HFF-Myc (cell line): ENCODE results near the gene TMTC3.

ENCODE experiments used
- DNase-seq: peaks from one replicate; pipeline ENCODE4 v3.0.0-alpha.2; 2011; ENCODE audit warnings: low read depth; ENCODE audit errors: extremely low read depth
- H3K4me3 ChIP-seq: replicated peaks from 2 replicates; pipeline ENCODE4 v1.5.1; 2011; ENCODE audit warnings: low read depth, mild to moderate bottlenecking, control low read depth, low read length
- TF ChIP-seq, protein P1 (sequence below): IDR thresholded peaks from 2 replicates; pipeline ENCODE4 v1.5.1; 2012; ENCODE audit warnings: mild to moderate bottlenecking, low read depth, low read length, control low read depth; ENCODE audit errors: missing control alignments

Gene TMTC3

GRCh38 chr12:88144037-88144436 lies 1.9 kb downstream of the TMTC3 start:
- no peak for DNase-seq
- TF ChIP-seq, protein P1, sequence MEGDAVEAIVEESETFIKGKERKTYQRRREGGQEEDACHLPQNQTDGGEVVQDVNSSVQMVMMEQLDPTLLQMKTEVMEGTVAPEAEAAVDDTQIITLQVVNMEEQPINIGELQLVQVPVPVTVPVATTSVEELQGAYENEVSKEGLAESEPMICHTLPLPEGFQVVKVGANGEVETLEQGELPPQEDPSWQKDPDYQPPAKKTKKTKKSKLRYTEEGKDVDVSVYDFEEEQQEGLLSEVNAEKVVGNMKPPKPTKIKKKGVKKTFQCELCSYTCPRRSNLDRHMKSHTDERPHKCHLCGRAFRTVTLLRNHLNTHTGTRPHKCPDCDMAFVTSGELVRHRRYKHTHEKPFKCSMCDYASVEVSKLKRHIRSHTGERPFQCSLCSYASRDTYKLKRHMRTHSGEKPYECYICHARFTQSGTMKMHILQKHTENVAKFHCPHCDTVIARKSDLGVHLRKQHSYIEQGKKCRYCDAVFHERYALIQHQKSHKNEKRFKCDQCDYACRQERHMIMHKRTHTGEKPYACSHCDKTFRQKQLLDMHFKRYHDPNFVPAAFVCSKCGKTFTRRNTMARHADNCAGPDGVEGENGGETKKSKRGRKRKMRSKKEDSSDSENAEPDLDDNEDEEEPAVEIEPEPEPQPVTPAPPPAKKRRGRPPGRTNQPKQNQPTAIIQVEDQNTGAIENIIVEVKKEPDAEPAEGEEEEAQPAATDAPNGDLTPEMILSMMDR = no peak

GRCh38 chr12:88144546-88145468 lies 2.7 kb downstream of the TMTC3 start:
- TF ChIP-seq, protein P1 = no peak
- H3K4me3 ChIP-seq = no peak overlapping the region
- DNase-seq = no peak

More at GRCh38 chr12:88144037-88144436, 1.9 kb downstream of the TMTC3 start:
- peak overlapping the region; percentile 95; the same call in 1 of the 2 replicates for H3K4me3 ChIP-seq

DNA sequence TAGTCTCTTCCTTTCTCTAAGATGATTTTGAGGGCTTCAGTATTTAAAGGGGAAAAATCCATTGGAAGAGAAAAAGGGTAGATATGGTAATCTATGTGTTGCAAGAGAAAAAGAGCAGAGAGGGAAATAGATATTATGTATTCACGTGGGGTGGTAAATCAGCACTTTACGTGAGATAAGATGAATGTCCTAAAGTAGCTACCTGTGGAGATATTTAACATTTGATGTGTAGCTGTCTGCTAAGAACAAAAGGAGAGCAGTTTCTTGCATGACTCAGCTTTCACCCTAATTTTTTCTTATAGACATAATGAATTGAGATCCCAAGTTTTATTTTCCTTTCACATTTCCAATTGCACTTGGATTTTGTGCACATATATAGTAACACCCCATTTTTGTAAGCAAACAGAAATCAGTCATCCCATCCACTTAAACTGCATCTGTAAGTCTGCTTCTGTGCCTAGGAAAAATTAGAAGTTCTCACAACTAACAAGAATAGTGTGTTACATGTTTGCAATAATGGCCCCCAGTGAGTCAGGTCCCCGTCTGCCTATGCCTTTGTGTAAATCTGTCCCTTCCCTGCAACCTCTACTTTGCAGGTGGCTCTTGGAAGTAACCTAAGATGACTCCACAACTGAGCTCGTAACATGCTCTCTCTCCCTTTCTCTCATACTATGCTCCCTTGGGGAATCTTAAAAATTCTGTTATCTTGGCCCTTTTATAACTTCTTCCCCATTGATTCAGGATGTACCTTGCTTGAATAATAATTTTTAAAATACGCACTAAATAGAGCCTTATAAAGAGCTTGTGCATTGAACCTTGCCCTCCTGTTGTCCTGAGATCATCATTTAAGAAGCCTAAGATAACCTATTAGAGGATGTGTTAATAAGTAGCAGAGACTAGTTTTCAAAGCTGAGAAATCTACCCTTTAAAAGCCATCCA lies 3.7 kb downstream of the TMTC3 start:
- no peak overlapping the region for H3K4me3 ChIP-seq
- TF ChIP-seq, protein P1 = no peak
- no peak for DNase-seq

GRCh38 chr12:88150063-88150462 lies 8.0 kb downstream of the TMTC3 start:
- TF ChIP-seq, protein P1 = no peak
- no peak for DNase-seq
- H3K4me3 ChIP-seq = no peak overlapping the region

- no peak overlapping the region for H3K4me3 ChIP-seq
- TF ChIP-seq, protein P1 = no peak
- DNase-seq = peak; percentile 15
Measured at GRCh38 chr12:88153959-88154358, 11.9 kb downstream of the TMTC3 start.

- no peak overlapping the region for H3K4me3 ChIP-seq
- TF ChIP-seq, protein P1 = no peak
- no peak for DNase-seq
Measured at GRCh38 chr12:88156075-88156654, 14.1 kb downstream of the TMTC3 start.
